Right renal pelvis (tissue), 4 donors: ENCODE data around the gene HBD. TPM values are rescaled to one million over a fixed set of nuclear protein-coding genes. Genes with fewer than 3 reads are reported as not detected.

Experiments used
- DNase-seq, 4 donors: peaks; one replicate each; pipeline ENCODE4 v3.0.0-alpha.2; 2013; ENCODE audit warnings: low read depth in 4 of 4, low spot score in 3 of 4, missing footprints in 1 of 4
- polyA plus RNA-seq, 4 donors: library from polyadenylated mRNA; unstranded; fragments of 120-200 nt; gene quantifications; one replicate each; pipeline ENCODE4 v1.2.1, GENCODE V29; 2013; ENCODE audit not compliant: insufficient read length in 4 of 4

HBD gene
- polyA plus RNA-seq, 4 donors = 1.3 to 3.2 (median 1.8) TPM

- DNase-seq = no peak
These were observed 37.6 kb downstream of the HBD start for GRCh38 chr11:5196731-5197130.

DNA sequence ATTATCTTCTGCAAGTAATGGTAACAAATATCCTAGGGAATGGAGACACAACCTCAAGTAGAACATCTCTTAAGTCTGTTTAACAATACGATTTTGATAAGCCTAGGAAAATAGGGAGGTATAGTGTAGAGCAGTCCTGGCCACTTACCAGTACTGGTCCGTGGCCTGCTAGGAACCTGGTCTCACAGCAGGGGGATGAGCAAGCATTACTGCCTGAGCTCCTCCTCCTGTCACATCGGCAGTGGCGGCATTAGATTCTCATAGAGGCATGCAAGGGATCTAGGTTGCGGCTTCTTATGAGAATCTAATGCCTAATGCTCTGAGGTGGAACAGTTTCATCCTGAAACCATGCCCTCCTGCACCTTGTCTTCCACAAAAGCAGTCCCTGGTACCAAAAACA lies 38.2 kb downstream of the HBD start:
- DNase-seq = no peak

- DNase-seq = no peak
These were observed 41.5 kb downstream of the HBD start for GRCh38 chr11:5192738-5193137.

DNA sequence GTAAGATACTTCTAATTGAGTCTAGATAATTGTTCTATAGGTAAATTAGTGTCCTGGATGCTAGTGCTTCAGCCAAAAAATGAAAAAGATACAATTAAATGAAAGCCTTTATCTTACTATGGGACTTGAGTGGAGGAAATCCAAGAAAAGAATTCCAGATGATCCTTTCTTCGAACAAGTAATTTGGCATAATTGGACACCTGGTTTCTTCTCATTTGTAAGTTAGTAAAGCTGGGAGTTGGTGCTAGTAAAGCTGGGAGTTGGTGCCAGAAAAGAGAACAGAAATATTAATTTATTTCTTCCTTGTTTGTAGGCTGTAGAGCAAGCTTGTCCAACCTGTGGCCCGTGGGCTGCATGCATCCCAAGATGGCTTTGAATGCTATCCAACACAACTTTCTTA lies 46.1 kb downstream of the HBD start:
- DNase-seq = no peak

Other genes starting within 250 kb of the HBD start
- under 1 TPM in 1 of 4 donors, not detected in 3; 0.03 TPM for gene OR51L1, start 239.6 kb downstream of the HBD start, polyA plus RNA-seq
- gene OR52J3, start 188.0 kb downstream of the HBD start, polyA plus RNA-seq = not detected
- gene OR52E2, start 174.9 kb downstream of the HBD start, polyA plus RNA-seq = not detected
- gene OR52E1, start 164.9 kb downstream of the HBD start, polyA plus RNA-seq = not detected
- not detected for gene OR52A5, start 96.1 kb downstream of the HBD start, polyA plus RNA-seq
- under 1 TPM in 2 of 4 donors, not detected in 2; 0.03 TPM for gene OR52A1, start 79.7 kb downstream of the HBD start, polyA plus RNA-seq
- not detected for gene OR51V1, start 33.8 kb downstream of the HBD start, polyA plus RNA-seq
- gene HBB, start 7.4 kb downstream of the HBD start, polyA plus RNA-seq = 100 to 1,000 TPM; 127 to 236 (median 129) TPM
- 10 to 100 TPM in 1 of 4 donors, 1 to 10 TPM in 3; 2.5 to 13.0 (median 4.6) TPM for gene HBG1, start 15.4 kb upstream of the HBD start, polyA plus RNA-seq
- gene HBG2, start 20.3 kb upstream of the HBD start, polyA plus RNA-seq = 1,000 to 10,000 TPM; 1,916 to 2,998 (median 2,577) TPM
- 10 to 100 TPM in 1 of 4 donors, 1 to 10 TPM in 3; 6.6 to 11.6 (median 7.4) TPM for gene HBE1, start 35.5 kb upstream of the HBD start, polyA plus RNA-seq
- gene OR51B4, start 67.5 kb upstream of the HBD start, polyA plus RNA-seq = under 1 TPM in 2 of 4 donors, not detected in 2; 0.12 to 0.24 TPM
- not detected for gene OR51B2, start 89.8 kb upstream of the HBD start, polyA plus RNA-seq
- under 1 TPM; 0.35 to 0.69 (median 0.60) TPM for gene OR51B5, start 109.0 kb upstream of the HBD start, polyA plus RNA-seq
- gene OR51B6, start 117.0 kb upstream of the HBD start, polyA plus RNA-seq = not detected
- gene OR51M1, start 149.3 kb upstream of the HBD start, polyA plus RNA-seq = under 1 TPM in 1 of 4 donors, not detected in 3; 0.04 TPM
- under 1 TPM in 1 of 4 donors, not detected in 3; 0.06 TPM for gene OR51Q1, start 187.6 kb upstream of the HBD start, polyA plus RNA-seq
- not detected for gene OR51I1, start 207.0 kb upstream of the HBD start, polyA plus RNA-seq
- gene OR51I2, start 214.8 kb upstream of the HBD start, polyA plus RNA-seq = not detected